Ovary (tissue), 9 donors: ENCODE results near the gene COMP. TPM values are rescaled to one million over a fixed set of nuclear protein-coding genes. Genes with fewer than 3 reads are reported as not detected.

Experiments used
- DNase-seq, 5 donors: peaks; one replicate each; pipeline ENCODE4 v3.0.0-alpha.2; 2019 to 2020
- H3K27ac ChIP-seq, 2 donors: fragments of 200-600 bp; one replicate each; pipeline versions ENCODE4 v1.5.1 to v1.8.0; 2019 to 2022
- H3K27me3 ChIP-seq: fragments of 200-600 bp; one replicate; pipeline ENCODE4 v1.8.0; 2022
- H3K36me3 ChIP-seq: fragments of 200-600 bp; sonication (generic); one replicate; pipeline ENCODE4 v1.5.1; 2019
- H3K4me1 ChIP-seq: one replicate; pipeline ENCODE4 v1.8.1; 2013; ENCODE audit warnings: mild to moderate bottlenecking, moderate library complexity; ENCODE audit not compliant: insufficient read depth
- H3K4me3 ChIP-seq: fragments of 200-600 bp; sonication (generic); one replicate; pipeline ENCODE4 v1.5.1; 2017
- H3K9me3 ChIP-seq, 2 donors: fragments of 200-600 bp in 1 of 2; sonication (generic) in 1 of 2; one replicate each; pipeline versions ENCODE4 v1.5.1 to v1.8.1; 2013 to 2019; ENCODE audit warnings: mild to moderate bottlenecking in 1 of 2, moderate library complexity in 1 of 2
- CTCF ChIP-seq, 3 donors: fragments of 450-650 bp in 2 of 3; fragments of 200-600 bp in 1 of 3; IDR thresholded peaks; one replicate each; pipeline versions ENCODE4 v1.5.1 to v1.8.0; 2016 to 2022; ENCODE audit warnings: antibody characterized with exemption in 3 of 3, mild to moderate bottlenecking in 1 of 3
- EP300 ChIP-seq: sonication (generic); formaldehyde crosslinking; IDR thresholded peaks from one replicate; pipeline ENCODE4 v1.6.1; 2017; ENCODE audit warnings: antibody characterized with exemption
- POLR2A ChIP-seq: fragments of 450-650 bp; IDR thresholded peaks from one replicate; pipeline ENCODE4 v1.6.1; 2017; ENCODE audit warnings: antibody characterized with exemption, mild to moderate bottlenecking, moderate library complexity
- WGBS, 3 donors: extraction: QIAGEN DNeasy Blood & Tissue Kit in 1 of 3; methylation state at CpG; one replicate each; pipeline versions ENCODE4 v1.1.5 to v1.1.7; 2013 to 2017; 5-methylcytosine and 5-hydroxymethylcytosine counted together
- intact Hi-C, 4 donors: fragments of 100-400 bp; cut with DNase I; formaldehyde crosslinking; loops; one replicate each; pipeline versions ENCODE4 v1.11.0 to v1.15.1; 2022 to 2023
- polyA plus RNA-seq, 2 donors: library from polyadenylated mRNA; stranded (reverse); fragments of 200-250 nt in 1 of 2; fragments of 350-450 nt in 1 of 2; fragmentation: Illumina TruSeq in 1 of 2; extraction: RNeasy Lipid Tissue Mini Kit (QIAGEN cat#74804) in 1 of 2; gene quantifications; one replicate each; pipeline ENCODE4 v1.2.3, GENCODE V29; 2013 to 2014
- total RNA-seq, 7 donors: library from RNA; depleted of rRNA in 2 of 7; stranded (reverse); fragments of >200 nt in 2 of 7; fragmentation: NEBNext Ultra II Directional in 3 of 7; extraction: Animal tissue kit (Norgen Biotek cat#: 25700) in 3 of 7; gene quantifications; one replicate each; pipeline versions ENCODE4 v1.1.0 to v1.2.4, GENCODE V29; 2016 to 2023
- donor health status: DM: no; HTN: no; CAD: no; lungs with moderate emphysema.
- donor health status: DM: no; HTN: no; CAD: no.
- donor health status: Bipolar disorder and iron deficiency.
- donor health status: DM: yes; HTN: yes; CAD: no.
- donor health status: DM: no; HTN: no; CAD: no.
- donor health status: DM: yes; HTN: yes; CAD: no.

Gene COMP
- total and polyA plus RNA-seq, 9 donors = 0.08 to 0.92 (median 0.40) TPM; not detected in 3

GRCh38 chr19:18778076-18778389, 13.1 kb downstream of the COMP start:
- Histone ChIP-seq H3K27ac (no peak overlapping the region), H3K4me1 (no peaks in the 10 kb centered on the region), H3K27me3 (no peaks in the 10 kb centered on the region), H3K36me3 (no peaks in the 10 kb centered on the region), H3K4me3 (no peak overlapping the region), H3K9me3 (no peaks in the 10 kb centered on the region)
- no peak for DNase-seq
- intact Hi-C loops = no loop called here
- WGBS, 3 donors = 63 to 81% (median 73%) methylated on average over 11 of the region's 11 CpGs
- TF ChIP-seq POLR2A (no peak), CTCF (IDR thresholded peaks at IDR 0.05) (no peak), EP300 (no peak)

DNA sequence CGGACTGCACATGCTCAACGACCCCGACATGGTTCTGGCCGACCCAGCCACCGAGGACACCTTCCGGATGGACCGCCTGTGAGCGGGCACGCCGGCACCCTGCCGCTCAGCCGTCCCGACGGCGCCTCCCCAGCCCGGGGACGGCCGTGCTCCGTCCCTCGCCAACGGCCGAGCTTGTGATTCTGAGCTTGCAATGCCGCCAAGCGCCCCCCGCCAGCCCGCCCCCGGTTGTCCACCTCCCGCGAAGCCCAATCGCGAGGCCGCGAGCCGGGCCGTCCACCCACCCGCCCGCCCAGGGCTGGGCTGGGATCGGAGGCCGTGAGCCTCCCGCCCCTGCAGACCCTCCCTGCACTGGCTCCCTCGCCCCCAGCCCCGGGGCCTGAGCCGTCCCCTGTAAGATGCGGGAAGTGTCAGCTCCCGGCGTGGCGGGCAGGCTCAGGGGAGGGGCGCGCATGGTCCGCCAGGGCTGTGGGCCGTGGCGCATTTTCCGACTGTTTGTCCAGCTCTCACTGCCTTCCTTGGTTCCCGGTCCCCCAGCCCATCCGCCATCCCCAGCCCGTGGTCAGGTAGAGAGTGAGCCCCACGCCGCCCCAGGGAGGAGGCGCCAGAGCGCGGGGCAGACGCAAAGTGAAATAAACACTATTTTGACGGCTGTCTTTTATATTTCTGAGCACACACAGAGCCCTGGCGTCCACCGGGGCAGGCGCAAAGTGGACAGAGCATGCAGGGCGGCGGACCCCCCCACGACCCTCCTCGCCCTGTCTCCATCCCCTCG, 13.6 kb downstream of the COMP start:
- intact Hi-C loops = no loop called here

GRCh38 chr19:18776736-18777135, 14.4 kb downstream of the COMP start:
- no peaks in the 10 kb centered on the region for H3K9me3 ChIP-seq
- H3K27me3 ChIP-seq = no peaks in the 10 kb centered on the region
- 80 to 87% (median 85%) methylated on average over 10 to 12 of the region's 12 CpGs for WGBS, 3 donors
- intact Hi-C loops = no loop called here
- H3K36me3 ChIP-seq = no peaks in the 10 kb centered on the region
- H3K4me3 ChIP-seq = no peak overlapping the region
- TF ChIP-seq POLR2A = no peak
- TF ChIP-seq CTCF (IDR thresholded peaks at IDR 0.05) = no peak
- no peak for TF ChIP-seq EP300
- no peaks in the 10 kb centered on the region for H3K4me1 ChIP-seq
- no peak for DNase-seq
- no peak overlapping the region for H3K27ac ChIP-seq

More for the DNA sequence above, 13.6 kb downstream of the COMP start:
- DNase-seq = no peak
- Histone ChIP-seq H3K9me3 (no peaks in the 10 kb centered on the region), H3K4me3 (no peak overlapping the region), H3K27me3 (no peaks in the 10 kb centered on the region), H3K36me3 (no peaks in the 10 kb centered on the region), H3K27ac (no peak overlapping the region), H3K4me1 (no peaks in the 10 kb centered on the region)
- 58 to 85% (median 78%) methylated on average over 40 to 71 of the region's 71 CpGs for WGBS, 3 donors
- TF ChIP-seq POLR2A (no peak), EP300 (no peak), CTCF (IDR thresholded peaks at IDR 0.05) (no peak)

DNA sequence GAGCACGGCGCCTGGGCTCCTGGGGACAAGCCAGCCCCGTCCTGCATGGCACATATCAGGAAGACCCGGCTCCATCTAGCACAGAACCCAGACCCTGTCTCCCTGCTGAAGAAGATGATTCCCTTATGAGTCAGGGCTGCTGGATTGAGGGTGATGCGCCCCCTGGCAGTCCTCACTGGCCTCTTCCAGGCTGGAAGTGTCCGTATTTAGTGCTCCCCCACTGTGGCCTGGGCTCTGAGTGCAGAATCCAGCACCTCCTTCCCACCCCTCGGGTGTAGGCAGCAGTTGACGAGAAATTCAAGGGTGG, 14.9 kb downstream of the COMP start:
- H3K27ac ChIP-seq = no peak overlapping the region
- TF ChIP-seq POLR2A = no peak
- no peak for TF ChIP-seq EP300
- TF ChIP-seq CTCF (IDR thresholded peaks at IDR 0.05) = no peak
- no peak for DNase-seq
- WGBS, 3 donors = 75 to 83% (median 79%) methylated on average over 8 of the region's 8 CpGs
- intact Hi-C loops = no loop called here
- no peak overlapping the region for H3K4me3 ChIP-seq
- H3K27me3 ChIP-seq = no peaks in the 10 kb centered on the region
- no peaks in the 10 kb centered on the region for H3K4me1 ChIP-seq
- H3K36me3 ChIP-seq = no peaks in the 10 kb centered on the region
- no peaks in the 10 kb centered on the region for H3K9me3 ChIP-seq
